Type B pancreatic cell (in vitro differentiated cells): Measurements from ENCODE around the gene FBXO24. TPM values are rescaled to one million over a fixed set of nuclear protein-coding genes. Genes with fewer than 3 reads are reported as not detected.

ENCODE experiments used
- DNase-seq: peaks from one replicate; pipeline ENCODE4 v3.0.0; 2021; ENCODE audit warnings: mixed read lengths; ENCODE audit not compliant: unreplicated experiment; ENCODE audit errors: extremely low spot score
- H3K27ac Mint-ChIP-seq: 2 replicates; pipeline ENCODE4 v1.8.0; 2021; ENCODE audit warnings: mild to moderate bottlenecking, mixed read lengths
- H3K27me3 Mint-ChIP-seq: 2 replicates; pipeline ENCODE4 v1.8.0; 2021; ENCODE audit warnings: mixed read lengths
- H3K36me3 Mint-ChIP-seq: 2 replicates; pipeline ENCODE4 v1.8.0; 2021; ENCODE audit warnings: mixed read lengths
- H3K4me1 Mint-ChIP-seq: one replicate; pipeline ENCODE4 v1.8.0; 2021; ENCODE audit warnings: mixed read lengths; ENCODE audit not compliant: unreplicated experiment
- H3K4me3 Mint-ChIP-seq: 2 replicates; pipeline ENCODE4 v1.8.0; 2021; ENCODE audit warnings: mild to moderate bottlenecking, mixed read lengths
- H3K9me3 Mint-ChIP-seq: 2 replicates; pipeline ENCODE4 v1.8.0; 2021; ENCODE audit warnings: mixed read lengths
- CTCF ChIP-seq: fragments of 200-600 bp; sonication (generic); conservative IDR thresholded peaks from 2 replicates; pipeline ENCODE4 v1.5.0; 2021; ENCODE audit warnings: antibody characterized with exemption, mild to moderate bottlenecking
- total RNA-seq: library from RNA; stranded (reverse); gene quantifications from 2 replicates; pipeline ENCODE4 v1.2.1, GENCODE V29; 2021; ENCODE audit warnings: low replicate concordance

The FBXO24 gene
- total RNA-seq, 1 donor from 2014 or later, result 0.77 TPM

- TF ChIP-seq CTCF, result no peak
- H3K4me1 Mint-ChIP-seq, result peaks cover 7% of the 10 kb centered on the region
- H3K36me3 Mint-ChIP-seq, result peaks cover 4% of the 10 kb centered on the region
- H3K4me3 Mint-ChIP-seq, result no peak overlapping the region
- no peak overlapping the region for H3K27ac Mint-ChIP-seq
- no peaks in the 10 kb centered on the region for H3K27me3 Mint-ChIP-seq
- DNase-seq, result no peak
- no peaks in the 10 kb centered on the region for H3K9me3 Mint-ChIP-seq
These were observed 28.3 kb downstream of the FBXO24 start for GRCh38 chr7:100614308-100614861.

GRCh38 chr7:100620239-100620638, 34.1 kb downstream of the FBXO24 start:
- Mint-ChIP-seq H3K4me3 (no peak overlapping the region), H3K4me1 (peaks cover 7% of the 10 kb centered on the region), H3K36me3 (peaks cover 9% of the 10 kb centered on the region), H3K9me3 (no peaks in the 10 kb centered on the region), H3K27me3 (no peaks in the 10 kb centered on the region), H3K27ac (no peak overlapping the region)
- no peak for TF ChIP-seq CTCF
- DNase-seq, result no peak

- DNase-seq, result no peak
- Mint-ChIP-seq H3K9me3 (no peaks in the 10 kb centered on the region), H3K27ac (no peak overlapping the region), H3K4me1 (peaks cover 9% of the 10 kb centered on the region), H3K4me3 (no peak overlapping the region), H3K36me3 (peaks cover 9% of the 10 kb centered on the region), H3K27me3 (no peaks in the 10 kb centered on the region)
- no peak for TF ChIP-seq CTCF
These were observed 34.7 kb downstream of the FBXO24 start for GRCh38 chr7:100620804-100621203.

- Mint-ChIP-seq H3K9me3 (no peaks in the 10 kb centered on the region), H3K4me3 (no peak overlapping the region), H3K36me3 (peaks cover 9% of the 10 kb centered on the region), H3K4me1 (peaks cover 9% of the 10 kb centered on the region), H3K27me3 (no peaks in the 10 kb centered on the region), H3K27ac (no peak overlapping the region)
- no peak for TF ChIP-seq CTCF
- no peak for DNase-seq
These were observed 35.4 kb downstream of the FBXO24 start for GRCh38 chr7:100621554-100621953.

GRCh38 chr7:100623951-100624824, 38.1 kb downstream of the FBXO24 start:
- H3K36me3 Mint-ChIP-seq, result peaks cover 9% of the 10 kb centered on the region
- no peak for DNase-seq
- no peaks in the 10 kb centered on the region for H3K9me3 Mint-ChIP-seq
- peaks cover 9% of the 10 kb centered on the region for H3K4me1 Mint-ChIP-seq
- no peak for TF ChIP-seq CTCF
- peak overlapping the region; percentile 4 for H3K4me3 Mint-ChIP-seq
- no peak overlapping the region for H3K27ac Mint-ChIP-seq
- no peaks in the 10 kb centered on the region for H3K27me3 Mint-ChIP-seq
